SK-N-SH (cell line): ENCODE results near the gene SC5D.

Experiments used
- CTCF ChIP-seq: fragments of 200-600 bp; sonication (generic); IDR thresholded peaks from 2 replicates; pipeline ENCODE4 v1.6.1; 2017; ENCODE audit warnings: antibody characterized with exemption, mild to moderate bottlenecking, moderate library complexity
- EP300 ChIP-seq, 2 experiments: IDR thresholded peaks; 2 replicates each; pipeline versions ENCODE4 v1.4.0 to v1.6.1; 2012; ENCODE audit warnings: borderline replicate concordance in 1 of 2, low read depth in 1 of 2, low read length in 1 of 2
- RAD21 ChIP-seq: IDR thresholded peaks from 2 replicates; pipeline ENCODE4 v1.6.1; 2012; ENCODE audit warnings: mild to moderate bottlenecking, low read length
- RFX5 ChIP-seq: IDR thresholded peaks from 2 replicates; pipeline ENCODE4 v1.6.1; 2012; ENCODE audit warnings: mild to moderate bottlenecking, improper control_type of control experiment, low read length
- ZBTB33 ChIP-seq: IDR thresholded peaks from 2 replicates; pipeline ENCODE4 v1.4.0; 2012; ENCODE audit warnings: low read depth, borderline replicate concordance

DNA sequence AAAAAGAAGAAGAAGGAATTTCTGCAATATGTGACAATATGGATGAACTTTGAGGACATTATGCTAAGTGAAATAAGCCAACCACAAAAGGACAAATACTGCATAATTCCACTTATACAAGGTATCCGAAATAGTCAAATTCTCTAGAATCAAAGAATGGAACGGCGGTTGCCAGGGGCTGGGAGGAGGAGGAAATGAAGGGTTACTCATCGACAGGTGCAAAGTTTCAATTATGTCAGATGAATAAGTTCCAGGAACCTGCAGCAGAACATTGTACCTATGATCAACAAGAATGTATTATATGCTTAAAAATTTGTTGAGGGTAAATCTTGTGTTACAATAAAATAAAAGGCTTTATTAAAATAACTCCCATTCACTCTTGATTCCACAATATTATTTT is 49.0 kb downstream of the SC5D start:
- TF ChIP-seq RAD21 (no peak), CTCF (no peak), ZBTB33 (no peak), RFX5 (no peak), EP300 (IDR thresholded peaks at IDR 0.05; ENCODE audit: borderline replicate concordance in 1 of 2, low read depth in 1 of 2, low read length in 1 of 2) (no peak)
